Ishikawa (cell line): ENCODE data around the gene SMYD3.

ENCODE experiments used
- CEBPB ChIP-seq: IDR thresholded peaks from 2 replicates; pipeline ENCODE4 v1.6.1; 2012
- CREB1 ChIP-seq: IDR thresholded peaks from 2 replicates; pipeline ENCODE4 v1.6.1; 2012; ENCODE audit warnings: low read depth
- EGR1 ChIP-seq: IDR thresholded peaks from 2 replicates; pipeline ENCODE4 v1.6.1; 2012
- EP300 ChIP-seq: IDR thresholded peaks from 2 replicates; pipeline ENCODE4 v1.6.1; 2012; ENCODE audit warnings: borderline replicate concordance
- MAX ChIP-seq: IDR thresholded peaks from 2 replicates; pipeline ENCODE4 v1.6.1; 2012
- RAD21 ChIP-seq: IDR thresholded peaks from 2 replicates; pipeline ENCODE4 v1.6.1; 2012; ENCODE audit warnings: low read depth
- REST ChIP-seq: IDR thresholded peaks from 2 replicates; pipeline ENCODE4 v1.6.1; 2012; ENCODE audit warnings: low read depth, mild to moderate bottlenecking
- TEAD4 ChIP-seq: IDR thresholded peaks from 2 replicates; pipeline ENCODE4 v1.6.1; 2012
- ZBTB7A ChIP-seq: IDR thresholded peaks from 2 replicates; pipeline ENCODE4 v1.6.1; 2012; ENCODE audit warnings: low read depth

DNA sequence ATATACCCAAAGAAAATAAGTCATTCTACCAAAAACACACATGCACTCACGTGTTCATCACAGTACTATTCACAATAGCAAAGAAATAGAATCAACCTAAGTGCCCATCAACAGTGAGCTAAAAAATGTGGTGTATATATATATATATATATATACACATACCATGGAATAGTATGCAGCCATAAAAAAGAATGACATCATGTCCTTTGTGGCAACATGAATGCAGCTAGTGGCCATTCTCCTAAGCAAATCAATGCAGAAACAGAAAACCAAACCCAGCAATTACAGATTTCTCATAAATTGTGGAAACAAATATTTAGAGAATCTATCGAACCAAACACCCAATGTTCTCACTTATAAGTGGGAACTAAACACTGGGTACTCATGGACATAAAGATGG lies 585.7 kb downstream of the SMYD3 start:
- no peak for TF ChIP-seq CREB1
- TF ChIP-seq REST: no peak
- no peak for TF ChIP-seq CEBPB
- TF ChIP-seq MAX: no peak
- TF ChIP-seq ZBTB7A: no peak
- TF ChIP-seq RAD21: no peak
- TF ChIP-seq EP300: no peak
- TF ChIP-seq EGR1: no peak
- no peak for TF ChIP-seq TEAD4
